CD4-positive, alpha-beta T cell treated with Interleukin-15 for 1 hour (primary cell): ENCODE measurements around the gene FCSK.
"Not testable (repeated sequence)": the region's sequence is repeated elsewhere in the genome, so short reads cannot be mapped to it uniquely, and the experiment has no call there.

Experiments used
- DNase-seq: peaks from one replicate; pipeline ENCODE4 v3.0.0-alpha.2; 2020

FCSK gene

DNA sequence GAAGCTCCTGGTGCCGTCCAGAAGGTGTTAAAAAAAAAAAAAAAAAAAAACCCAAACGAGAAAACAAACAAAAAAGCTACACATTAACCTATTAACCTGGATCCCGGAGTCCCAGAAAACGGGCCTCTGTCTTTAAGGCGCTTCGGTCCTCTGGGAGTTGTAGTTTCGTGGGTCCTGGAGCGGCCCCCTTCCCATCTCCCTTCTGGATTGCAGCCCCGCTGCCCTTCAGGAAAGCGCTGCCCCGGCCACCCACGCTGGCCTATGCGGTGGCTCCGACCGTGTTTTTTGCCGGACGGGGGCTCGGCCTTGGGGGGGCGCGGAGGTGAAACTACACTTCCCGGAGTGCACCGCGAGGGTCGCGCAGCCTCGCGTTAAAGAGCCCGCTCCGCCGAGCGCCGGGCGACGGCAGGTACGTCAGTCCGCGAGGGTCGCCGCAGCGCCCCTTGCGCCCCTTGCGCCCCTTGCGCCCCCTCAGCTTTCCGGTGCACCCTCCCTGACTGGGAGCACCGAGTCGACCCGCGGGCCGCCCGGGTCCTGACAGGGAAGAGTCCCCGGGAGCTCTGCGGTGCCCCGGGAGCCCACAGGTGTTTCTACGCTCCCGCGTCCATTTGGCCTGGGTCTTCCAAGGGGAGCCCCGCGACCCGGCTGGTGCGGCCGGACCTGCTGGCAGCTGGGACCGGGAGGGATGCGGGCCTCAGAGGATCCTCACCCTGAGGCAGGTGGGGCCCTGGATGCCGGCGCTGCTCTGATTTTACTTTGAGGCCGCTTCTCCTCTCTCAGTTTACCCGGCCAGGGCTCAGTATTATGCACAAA is at the start of gene FCSK:
Gene FCSK, plus strand, starts transcription at position 374 of the 813 bp plus-strand sequence. CDS start 8,596 bp downstream, outside the sequence.
- peak; percentile 72 for DNase-seq

GRCh38 chr16:70406104-70406503 is 48.3 kb upstream of the FCSK start:
- DNase-seq, result not testable (repeated sequence)

- DNase-seq, result no peak
Observed at GRCh38 chr16:70407811-70408274, 46.6 kb upstream of the FCSK start.

DNA sequence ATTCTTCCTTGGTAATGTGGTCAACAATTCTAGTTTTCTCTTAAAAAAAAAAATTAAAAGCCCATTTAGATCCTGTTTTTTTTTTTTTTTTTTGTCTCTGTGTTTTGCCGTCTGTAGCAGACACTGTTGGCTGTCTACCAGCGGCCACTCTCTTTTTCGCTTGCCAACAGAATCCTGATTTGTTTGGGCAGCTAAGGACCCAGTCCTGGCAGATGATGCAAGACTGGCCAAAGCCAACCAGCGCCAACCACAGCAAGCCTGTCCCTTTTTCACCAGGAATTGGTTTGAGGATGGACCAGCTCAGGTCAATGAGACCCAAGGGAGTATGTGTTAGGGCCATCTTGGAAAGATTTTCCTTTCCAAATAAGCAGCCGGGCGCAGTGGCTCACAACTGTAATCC is 43.7 kb upstream of the FCSK start:
- DNase-seq, result no peak

DNA sequence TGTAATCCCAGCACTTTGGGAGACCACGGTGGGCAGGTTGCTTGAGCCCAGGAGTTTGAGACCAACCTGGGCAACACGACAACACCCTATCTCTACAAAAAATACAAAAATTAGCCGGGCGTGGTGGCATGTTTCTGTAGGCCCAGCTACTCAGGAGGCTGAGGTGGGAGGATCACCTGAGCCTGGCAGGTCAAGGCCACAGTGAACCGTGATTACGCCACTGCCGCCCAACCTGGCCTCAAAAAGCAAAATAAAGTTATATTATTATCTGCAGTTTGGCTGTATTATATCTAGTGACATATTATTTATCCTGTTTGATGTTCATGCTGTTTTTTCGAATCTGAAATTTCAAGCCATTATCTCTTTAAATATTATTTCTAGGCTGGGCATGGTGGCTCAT is 42.0 kb upstream of the FCSK start:
- no peak for DNase-seq

DNA sequence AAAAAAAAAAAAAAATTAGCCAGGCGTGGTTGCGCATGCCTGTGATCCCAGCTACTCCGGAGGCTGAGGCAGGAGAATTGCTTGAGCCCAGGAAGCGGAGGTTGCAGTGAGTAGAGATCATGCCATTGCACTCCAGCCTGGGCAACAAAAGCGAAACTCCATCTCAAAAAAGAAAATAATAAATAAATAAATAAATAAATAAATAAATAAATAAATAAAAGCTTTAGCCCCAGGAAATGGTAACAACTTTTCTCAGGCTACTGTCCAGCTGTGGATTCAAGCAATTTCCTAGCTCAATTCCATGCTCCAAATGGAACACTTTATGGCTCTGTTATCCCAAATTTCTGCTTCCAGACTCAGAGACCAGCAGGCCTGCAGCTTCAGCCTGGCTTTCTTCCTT is 40.8 kb upstream of the FCSK start:
- not testable (repeated sequence) for DNase-seq

GRCh38 chr16:70416748-70417616 is 37.4 kb upstream of the FCSK start:
- no peak for DNase-seq

DNA sequence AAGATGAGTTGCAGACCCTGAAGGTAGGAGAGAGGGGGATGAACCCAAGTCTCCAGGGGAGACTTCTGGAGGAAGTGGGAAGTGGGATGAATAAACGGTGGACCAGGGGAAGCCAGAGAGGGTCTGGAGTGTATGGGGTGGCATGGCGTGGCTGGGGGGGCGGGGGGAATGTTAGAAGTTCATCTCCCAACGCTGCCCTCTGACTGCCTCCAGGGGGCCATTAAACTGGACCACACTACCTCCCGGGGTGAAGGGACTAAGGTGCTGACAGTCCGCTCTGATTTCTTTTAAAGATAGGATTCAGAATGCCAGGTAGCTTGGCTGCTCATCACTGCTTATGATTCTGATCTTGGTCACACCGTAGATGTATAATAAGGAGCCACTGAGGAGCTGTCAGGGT is 36.7 kb upstream of the FCSK start:
- no peak for DNase-seq

DNA sequence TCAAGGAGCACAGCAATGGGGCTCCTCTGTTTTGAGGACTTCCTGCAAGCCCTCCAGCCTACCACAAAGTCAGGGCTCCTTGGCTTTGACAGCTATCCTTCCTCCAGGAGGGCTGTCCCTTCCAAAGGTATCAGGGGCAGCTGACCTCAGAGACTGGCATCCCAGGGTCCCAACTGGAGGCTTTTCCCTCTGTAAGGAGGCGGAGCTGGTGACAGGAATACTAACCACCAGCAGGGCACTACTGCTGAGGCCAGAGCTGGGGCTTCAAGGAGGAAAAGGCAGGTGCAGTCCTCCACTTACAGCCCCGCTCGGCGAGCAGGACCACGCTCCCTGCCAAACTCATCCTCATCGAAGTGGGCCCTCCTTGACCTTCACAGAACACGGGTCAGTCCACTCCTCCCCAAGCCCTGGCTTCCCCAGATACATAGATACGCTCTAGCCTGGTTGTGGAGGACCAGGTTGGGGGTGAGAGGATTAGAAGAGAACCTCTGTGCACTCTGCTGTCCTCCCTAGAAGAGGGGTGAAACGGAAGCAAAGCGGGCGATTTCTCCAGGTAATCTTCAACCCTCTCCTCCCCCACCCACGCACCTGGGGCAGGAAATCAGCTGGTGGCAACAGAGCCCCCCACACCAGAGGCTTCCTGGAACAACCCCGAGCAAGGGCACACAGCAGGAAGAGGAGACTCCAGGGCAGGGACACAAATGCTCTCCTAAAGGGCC is 36.0 kb upstream of the FCSK start:
- DNase-seq, result no peak

DNA sequence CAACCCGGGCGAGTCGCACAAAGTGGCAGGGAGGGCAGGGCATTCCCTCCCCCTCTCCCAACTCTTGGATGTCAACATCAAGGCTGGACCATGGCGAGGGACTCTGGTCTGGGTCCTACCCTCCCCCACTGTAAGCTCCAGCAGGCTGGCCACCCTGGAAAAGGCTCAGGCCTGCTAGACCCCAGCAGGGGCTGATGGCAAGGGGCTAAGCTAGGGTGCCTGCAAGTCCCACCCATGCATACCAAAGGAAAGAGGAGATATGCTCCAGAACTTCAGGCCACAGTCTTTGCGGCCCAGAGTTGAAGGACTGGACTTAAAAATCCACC is 35.4 kb upstream of the FCSK start:
- DNase-seq, result no peak

DNA sequence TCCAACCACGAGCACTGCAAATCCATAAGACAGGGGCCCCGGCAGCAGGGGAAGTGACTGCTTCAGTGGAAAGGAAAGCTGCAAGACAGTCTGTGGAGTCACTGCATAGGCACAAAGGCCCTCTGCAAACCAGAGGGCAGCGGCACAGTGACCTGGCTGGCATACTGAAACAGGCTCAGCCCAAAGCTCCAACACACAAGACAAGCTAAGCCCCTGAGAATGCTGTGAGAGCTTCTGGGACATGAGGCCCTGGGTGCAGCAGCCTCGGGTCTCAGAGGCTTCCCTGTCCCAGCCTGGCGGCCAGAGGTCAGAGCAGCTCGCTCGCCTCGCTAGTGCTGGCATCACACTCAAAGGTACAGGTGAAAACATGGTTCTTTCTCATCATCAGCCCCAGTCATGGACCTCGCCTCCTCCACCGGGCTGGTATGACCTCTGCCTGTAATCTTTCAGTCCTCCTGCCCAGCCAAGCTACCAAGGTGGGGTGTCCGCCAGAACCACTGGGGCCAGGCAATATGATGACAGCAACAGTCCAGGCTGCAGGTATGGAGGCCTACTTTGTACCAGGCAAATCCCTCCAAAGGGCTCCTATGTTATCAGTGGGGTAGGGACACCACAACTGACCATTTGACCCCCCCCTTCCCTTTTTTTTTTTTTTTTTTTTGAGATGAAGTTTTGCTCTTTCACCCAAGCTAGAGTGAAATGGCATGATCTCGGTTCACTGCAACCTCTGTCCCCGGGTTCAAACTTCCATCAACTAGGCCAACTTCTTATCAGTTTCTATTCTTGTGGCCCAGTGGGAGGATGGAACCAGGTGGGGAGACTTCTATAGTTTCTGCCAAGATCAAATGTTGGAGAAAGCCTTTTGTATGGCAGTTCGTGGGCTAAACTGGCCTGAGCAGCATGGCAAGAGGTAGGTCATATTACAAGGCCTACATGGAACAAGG is 34.7 kb upstream of the FCSK start:
- no peak for DNase-seq

GRCh38 chr16:70421014-70421413 is 33.4 kb upstream of the FCSK start:
- no peak for DNase-seq

DNA sequence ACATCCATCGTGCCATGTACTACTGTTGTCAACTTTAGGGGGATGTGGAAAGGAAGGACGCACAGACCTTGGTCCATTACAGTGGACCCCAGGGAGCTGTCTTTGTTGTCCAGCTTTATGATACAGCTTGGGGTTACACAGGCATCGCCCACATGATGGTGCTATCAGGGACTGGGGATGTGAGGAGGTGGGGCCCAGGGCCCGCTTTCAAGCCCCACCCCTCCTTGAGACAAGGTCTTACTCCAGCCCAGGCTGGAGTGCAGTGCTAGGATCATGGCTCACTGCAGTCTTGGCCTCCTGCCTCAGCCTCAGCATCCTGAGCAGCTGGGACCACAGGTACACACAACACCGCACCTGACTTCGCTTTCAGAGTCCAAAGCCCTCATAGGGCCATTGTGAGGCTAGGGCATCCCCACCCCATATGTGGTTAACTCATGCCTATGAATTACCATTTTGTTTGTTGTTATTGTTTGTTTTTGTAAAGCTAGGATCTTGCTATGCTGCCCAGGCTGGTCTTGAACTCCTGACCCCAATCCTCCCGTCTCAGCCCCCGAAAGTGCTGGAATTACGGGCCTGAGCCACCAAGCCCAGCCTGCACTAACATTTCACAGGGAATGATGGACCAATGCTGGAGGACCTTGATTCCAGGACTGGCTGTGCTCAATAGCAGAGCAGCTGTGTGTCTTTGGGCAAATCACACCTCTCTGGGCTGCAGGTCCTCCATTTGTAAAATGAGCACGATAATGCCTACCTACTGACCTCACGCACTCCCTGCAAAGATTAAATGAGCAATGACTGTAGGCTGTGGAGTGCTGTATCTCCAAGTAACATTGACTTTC is 32.7 kb upstream of the FCSK start:
- DNase-seq, result no peak

- DNase-seq, result no peak
Observed at GRCh38 chr16:70422543-70422942, 31.9 kb upstream of the FCSK start.

DNA sequence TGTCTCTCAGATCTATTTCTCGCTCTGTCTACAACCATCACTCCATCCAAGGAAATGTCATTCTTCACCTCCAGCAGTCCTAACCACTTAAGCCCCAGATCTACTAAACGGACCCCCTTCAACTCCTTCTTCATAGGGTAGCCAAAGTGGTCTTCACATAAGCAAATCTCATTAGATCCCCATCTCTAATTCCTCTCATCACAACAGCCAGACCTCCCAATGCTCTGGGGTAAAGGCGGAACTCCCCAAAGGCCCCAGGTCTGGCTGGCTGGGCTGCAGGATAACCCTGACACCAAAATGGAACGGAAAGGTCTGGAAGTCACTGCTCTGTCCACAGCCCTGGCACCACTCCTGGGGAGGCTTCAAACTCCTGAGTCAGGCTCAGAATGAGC is 26.6 kb upstream of the FCSK start:
- no peak for DNase-seq

DNA sequence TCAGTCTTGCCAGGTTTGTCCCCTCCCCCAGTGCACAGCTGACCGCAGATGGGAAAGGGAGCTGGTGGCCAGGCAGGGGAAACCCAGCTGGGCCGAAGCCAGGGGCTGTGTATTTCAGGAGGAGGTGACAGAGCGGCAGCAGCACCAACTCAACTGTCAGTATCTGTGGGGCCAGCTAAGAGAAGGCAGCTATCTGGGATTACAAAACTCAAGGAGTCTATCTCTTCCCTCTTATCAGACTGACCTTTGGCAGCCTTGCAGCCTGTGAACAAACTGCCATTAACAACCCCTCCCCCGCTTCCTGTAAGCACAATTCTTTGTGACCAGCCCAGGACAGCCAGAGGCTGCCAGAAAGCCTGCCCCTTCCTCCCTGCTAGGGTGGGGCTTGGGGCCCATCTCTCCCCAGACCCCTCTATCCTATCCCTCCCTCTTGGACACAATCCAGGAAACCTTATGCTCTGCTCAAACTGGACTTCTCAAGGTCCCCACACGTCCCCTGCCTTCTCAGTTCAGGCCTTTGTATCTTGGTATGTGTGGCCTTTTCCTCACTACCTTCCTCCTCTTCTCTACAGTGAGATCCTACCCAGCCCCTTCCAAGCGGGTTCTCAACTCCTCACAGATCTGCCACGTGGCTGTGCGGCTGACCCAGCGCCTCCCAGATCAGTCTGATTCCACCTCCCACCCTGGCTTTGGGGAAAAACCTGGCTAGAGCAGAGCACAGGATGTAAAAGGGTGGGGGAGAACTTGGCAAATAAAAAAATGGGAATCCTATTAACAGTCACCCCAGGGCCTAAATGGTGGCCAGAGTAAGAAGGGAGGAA is 26.0 kb upstream of the FCSK start:
- peak; percentile 81 for DNase-seq

GRCh38 chr16:70429888-70430666 is 24.3 kb upstream of the FCSK start:
- no peak for DNase-seq

- peak; percentile 83 for DNase-seq
Observed at GRCh38 chr16:70430667-70431536, 23.5 kb upstream of the FCSK start.

DNA sequence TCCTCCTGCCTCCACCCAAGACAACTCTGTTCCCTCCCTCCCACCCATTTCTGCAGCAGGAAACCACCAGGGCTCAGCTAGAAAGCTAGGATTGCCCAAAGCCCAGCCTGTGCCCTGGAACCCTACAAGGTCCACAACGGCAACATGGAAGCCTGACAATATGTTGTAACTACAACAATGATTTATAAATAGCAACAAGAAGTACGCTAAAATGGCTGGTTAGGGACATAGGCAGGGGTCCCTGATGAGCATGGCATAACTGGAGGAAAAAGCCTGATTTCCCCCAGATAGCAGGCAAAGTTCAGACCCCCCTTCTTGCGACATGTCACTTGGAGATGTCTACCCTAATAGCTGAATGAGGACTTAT is 22.1 kb upstream of the FCSK start:
- DNase-seq, result no peak
